Measurements from ENCODE around the gene PRSS53.

Gene PRSS53

DNA sequence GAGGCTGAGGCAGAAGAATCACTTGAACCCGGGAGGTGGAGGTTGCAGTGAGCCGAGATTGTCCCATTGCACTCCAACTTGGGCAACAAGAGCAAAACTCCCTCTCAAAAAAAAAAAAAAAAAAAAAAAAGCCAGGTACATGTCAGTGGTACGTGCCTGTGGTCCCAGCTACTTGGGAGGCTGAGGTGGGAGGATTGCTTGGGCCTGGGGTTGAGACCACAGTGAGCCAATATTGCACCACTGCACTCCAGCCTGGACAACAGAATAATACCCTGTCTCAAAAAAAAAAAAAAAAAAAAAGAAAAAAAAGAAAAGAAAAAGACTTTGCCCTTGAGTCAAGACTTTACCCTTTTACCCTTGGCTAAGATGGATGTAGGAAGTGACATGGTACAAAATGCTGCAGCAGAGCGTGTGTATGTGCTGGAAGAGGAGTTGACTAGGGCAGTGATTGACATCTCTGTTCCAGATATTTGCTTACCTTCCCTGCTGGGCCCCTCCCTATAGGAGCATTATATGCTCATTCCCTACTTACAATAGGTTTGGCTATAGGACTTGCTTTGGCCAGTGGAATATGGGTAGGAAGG lies 44.8 kb downstream of the PRSS53 start:
- DNase-seq (ENCODE audit: low read depth in 2 of 2) = no peak

DNA sequence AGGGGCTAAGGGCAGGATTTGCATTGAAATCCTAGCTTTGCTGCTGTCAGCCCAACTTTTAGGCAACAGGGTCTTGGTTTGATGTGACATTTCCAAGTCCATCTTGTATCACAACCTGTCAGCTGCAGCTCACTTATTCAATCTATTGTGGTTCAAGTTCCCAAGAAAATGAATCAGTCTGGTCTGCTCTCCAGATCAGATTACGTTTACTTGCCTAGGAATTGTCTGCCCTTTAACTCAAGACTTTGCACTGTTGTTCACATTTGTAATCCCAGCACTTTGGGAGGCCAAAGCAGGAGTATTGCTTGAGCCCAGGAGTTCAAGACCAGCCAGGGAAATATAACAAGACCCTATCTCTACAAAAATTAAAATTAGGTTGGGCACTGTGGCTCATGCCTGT lies 45.4 kb downstream of the PRSS53 start:
- DNase-seq (ENCODE audit: low read depth in 2 of 2) = no peak

DNA sequence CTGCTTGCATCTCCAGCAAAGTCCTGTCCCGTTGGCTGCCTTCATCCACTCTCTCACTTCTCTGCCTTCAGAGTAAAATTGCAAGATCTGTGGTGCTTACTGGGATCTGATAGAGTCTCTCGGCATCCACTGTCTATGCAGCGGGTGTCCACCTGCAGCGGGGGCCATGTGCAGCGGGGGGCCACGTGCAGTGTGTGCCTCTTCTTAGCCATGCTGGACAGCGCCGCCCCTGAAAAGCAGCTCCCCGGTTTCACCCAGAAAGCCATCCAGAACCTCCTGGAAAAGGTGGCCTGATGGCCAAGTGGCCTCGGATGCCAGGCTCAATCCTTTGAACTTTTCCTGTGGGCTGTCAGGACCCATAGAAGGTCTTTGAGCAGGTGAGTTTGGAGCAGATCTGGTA lies 45.9 kb downstream of the PRSS53 start:
- no peak for DNase-seq (ENCODE audit: low read depth in 2 of 2)

DNA sequence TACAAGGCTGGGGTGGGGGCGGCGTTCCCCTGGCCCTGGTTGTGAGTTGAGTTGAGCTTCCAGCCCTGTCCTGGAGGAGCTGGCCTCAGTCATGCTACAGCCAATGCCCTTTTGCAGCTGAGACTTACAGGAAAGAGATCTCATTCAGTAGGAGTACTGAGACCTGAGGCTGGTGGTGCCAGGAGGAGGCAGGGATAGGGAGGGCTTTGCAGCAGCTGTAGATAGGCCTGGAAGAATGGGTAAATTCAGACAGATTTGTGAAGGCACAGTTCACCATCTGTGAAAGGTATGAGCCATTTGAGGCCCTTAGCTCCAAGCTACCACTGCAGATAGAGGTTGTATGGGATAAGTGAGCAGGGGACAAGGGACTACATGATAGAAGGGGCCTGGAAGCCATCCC lies 49.8 kb downstream of the PRSS53 start:
- DNase-seq (ENCODE audit: low read depth in 2 of 2) = no peak

DNA sequence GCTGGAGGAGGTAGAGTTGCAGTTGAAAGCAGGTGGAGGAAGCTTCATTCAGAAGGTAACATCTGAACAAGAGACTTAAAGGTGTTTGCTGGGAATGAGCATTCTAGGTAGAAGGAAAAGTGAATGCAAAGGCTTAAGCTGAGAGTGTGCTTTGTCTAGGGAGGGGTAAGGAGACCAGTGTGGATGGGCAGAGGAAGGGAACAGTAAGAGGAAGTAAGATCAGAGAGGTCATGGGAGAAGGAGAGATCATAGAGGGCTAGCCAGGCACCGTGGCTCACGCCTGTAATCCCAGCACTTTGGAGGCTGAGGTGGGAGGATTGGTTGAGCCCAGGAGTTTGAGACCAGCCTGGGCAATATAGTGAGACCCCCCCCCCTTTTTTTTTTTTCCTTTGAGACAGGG lies 52.1 kb downstream of the PRSS53 start:
- DNase-seq (ENCODE audit: low read depth in 2 of 2) = no peak

DNA sequence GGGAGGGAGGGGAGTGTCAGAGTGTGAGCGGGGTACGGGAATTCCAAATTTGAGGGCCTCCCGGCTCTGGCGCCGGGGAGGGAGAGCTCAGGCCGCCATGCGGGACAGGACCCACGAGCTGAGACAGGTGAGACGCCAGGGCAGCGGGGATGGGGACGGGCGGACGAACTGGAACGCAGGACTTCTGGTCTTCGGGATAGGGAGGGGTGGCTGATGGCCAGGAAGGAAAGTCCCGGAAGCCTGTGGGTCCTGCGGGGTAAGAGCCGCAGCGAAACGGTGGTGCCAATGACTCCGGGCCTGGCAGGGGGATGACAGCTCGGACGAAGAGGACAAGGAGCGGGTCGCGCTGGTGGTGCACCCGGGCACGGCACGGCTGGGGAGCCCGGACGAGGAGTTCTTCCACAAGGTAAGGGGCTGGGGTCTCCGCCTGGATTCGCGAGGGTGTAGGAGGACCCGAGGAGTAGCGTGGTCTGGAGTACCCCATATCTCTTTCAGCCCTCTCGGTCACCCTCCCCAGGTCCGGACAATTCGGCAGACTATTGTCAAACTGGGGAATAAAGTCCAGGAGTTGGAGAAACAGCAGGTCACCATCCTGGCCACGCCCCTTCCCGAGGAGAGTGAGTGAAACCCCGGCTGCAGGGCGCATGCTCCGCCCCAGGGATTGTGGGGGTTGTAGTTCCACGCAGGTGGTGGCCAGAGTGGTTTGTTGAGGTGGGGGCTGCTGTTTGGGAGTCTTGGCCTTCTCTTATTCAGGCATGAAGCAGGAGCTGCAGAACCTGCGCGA lies 54.8 kb downstream of the PRSS53 start:
- DNase-seq (ENCODE audit: low read depth in 2 of 2) = peak; percentile 72 to 83

Measured in stimulated activated CD4-positive, alpha-beta T cell treated with anti-CD3 and anti-CD28 coated beads, Interleukin-12 subunit alpha, Interleukin-12 subunit beta, amount 100 ng/mL, for 24 hours (primary cell).